Measurements from ENCODE around the gene FAM234A.

- TF ChIP-seq CTCF (IDR thresholded peaks at IDR 0.05; ENCODE audit: low read depth, low read length, missing input control) (no peak), TAF1 (conservative IDR thresholded peaks at IDR 0.05) (no peak)
Measured at GRCh38 chr16:291539-291938, 56.9 kb downstream of the FAM234A start.

Measured in liver (tissue), 3 donors.